Osteocyte (in vitro differentiated cells): ENCODE results near the gene ACTBL2. TPM values are rescaled to one million over a fixed set of nuclear protein-coding genes. Genes with fewer than 3 reads are reported as not detected.
A peak's percentile ranks its signal among the peaks of the same experiment; 100 is the strongest.

Experiments used
- DNase-seq: peaks from one replicate; pipeline ENCODE4 v3.0.0; 2021; ENCODE audit warnings: mixed read lengths; ENCODE audit not compliant: unreplicated experiment; ENCODE audit errors: extremely low spot score
- H3K27ac Mint-ChIP-seq: one replicate; pipeline ENCODE4 v1.8.0; 2021; ENCODE audit warnings: mild to moderate bottlenecking, mixed read lengths; ENCODE audit not compliant: unreplicated experiment
- H3K27me3 Mint-ChIP-seq: one replicate; pipeline ENCODE4 v1.8.0; 2021; ENCODE audit warnings: mixed read lengths; ENCODE audit not compliant: unreplicated experiment
- H3K36me3 Mint-ChIP-seq: one replicate; pipeline ENCODE4 v1.8.0; 2021; ENCODE audit warnings: mixed read lengths; ENCODE audit not compliant: unreplicated experiment
- H3K4me1 Mint-ChIP-seq: one replicate; pipeline ENCODE4 v1.8.0; 2021; ENCODE audit warnings: mixed read lengths; ENCODE audit not compliant: unreplicated experiment
- H3K4me3 Mint-ChIP-seq: one replicate; pipeline ENCODE4 v1.8.0; 2021; ENCODE audit warnings: mild to moderate bottlenecking, moderate library complexity, mixed read lengths; ENCODE audit not compliant: unreplicated experiment
- H3K9me3 Mint-ChIP-seq: one replicate; pipeline ENCODE4 v1.8.0; 2021; ENCODE audit warnings: mixed read lengths; ENCODE audit not compliant: unreplicated experiment
- CTCF ChIP-seq: fragments of 200-600 bp; sonication (generic); IDR thresholded peaks from 2 replicates; pipeline ENCODE4 v1.5.0; 2021; ENCODE audit warnings: antibody characterized with exemption, mild to moderate bottlenecking, moderate library complexity
- total RNA-seq: library from RNA; stranded (reverse); gene quantifications from 2 replicates; pipeline ENCODE4 v1.2.1, GENCODE V29; 2021

The ACTBL2 gene
- total RNA-seq, 1 donor from 2014 or later: not detected

- DNase-seq: no peak
- Mint-ChIP-seq H3K27me3 (no peaks in the 10 kb centered on the region), H3K27ac (no peak overlapping the region), H3K9me3 (no peaks in the 10 kb centered on the region), H3K36me3 (no peaks in the 10 kb centered on the region), H3K4me1 (peaks cover 29% of the 10 kb centered on the region), H3K4me3 (no peak overlapping the region)
- no peak for TF ChIP-seq CTCF
Observed at GRCh38 chr5:57505272-57506200, 22.9 kb upstream of the ACTBL2 start.

- H3K9me3 Mint-ChIP-seq: no peaks in the 10 kb centered on the region
- TF ChIP-seq CTCF: no peak
Observed at GRCh38 chr5:57504357-57504756, 21.7 kb upstream of the ACTBL2 start.

DNA sequence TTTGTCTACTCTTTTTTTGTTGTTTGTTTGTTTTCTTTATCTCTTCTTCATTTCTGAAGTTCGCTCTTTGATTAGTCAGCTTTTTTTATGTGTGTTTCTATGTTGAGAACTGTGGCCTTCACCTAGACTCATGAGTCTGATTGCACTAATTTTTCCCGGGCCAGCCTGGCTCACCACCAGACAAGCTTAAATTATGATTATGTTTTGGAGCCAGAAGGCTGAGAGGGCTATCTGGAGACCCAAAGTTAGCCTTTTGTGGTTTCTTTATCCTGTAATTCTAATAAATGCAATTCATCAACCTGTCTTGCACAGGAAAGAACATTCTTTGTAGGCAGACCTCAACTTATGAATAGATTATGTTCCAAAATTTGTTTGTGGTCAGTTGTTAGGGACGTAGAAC lies 20.8 kb upstream of the ACTBL2 start:
- no peaks in the 10 kb centered on the region for H3K36me3 Mint-ChIP-seq
- no peak overlapping the region for H3K4me3 Mint-ChIP-seq
- no peak overlapping the region for H3K27ac Mint-ChIP-seq
- H3K4me1 Mint-ChIP-seq: peaks cover 28% of the 10 kb centered on the region
- no peak for TF ChIP-seq CTCF
- no peak for DNase-seq
- H3K27me3 Mint-ChIP-seq: no peaks in the 10 kb centered on the region
- H3K9me3 Mint-ChIP-seq: no peaks in the 10 kb centered on the region

More at GRCh38 chr5:57504357-57504756, 21.7 kb upstream of the ACTBL2 start:
- Mint-ChIP-seq H3K27me3 (no peaks in the 10 kb centered on the region), H3K36me3 (no peaks in the 10 kb centered on the region), H3K4me3 (no peak overlapping the region), H3K4me1 (peaks cover 26% of the 10 kb centered on the region), H3K27ac (no peak overlapping the region)
- DNase-seq: no peak

DNA sequence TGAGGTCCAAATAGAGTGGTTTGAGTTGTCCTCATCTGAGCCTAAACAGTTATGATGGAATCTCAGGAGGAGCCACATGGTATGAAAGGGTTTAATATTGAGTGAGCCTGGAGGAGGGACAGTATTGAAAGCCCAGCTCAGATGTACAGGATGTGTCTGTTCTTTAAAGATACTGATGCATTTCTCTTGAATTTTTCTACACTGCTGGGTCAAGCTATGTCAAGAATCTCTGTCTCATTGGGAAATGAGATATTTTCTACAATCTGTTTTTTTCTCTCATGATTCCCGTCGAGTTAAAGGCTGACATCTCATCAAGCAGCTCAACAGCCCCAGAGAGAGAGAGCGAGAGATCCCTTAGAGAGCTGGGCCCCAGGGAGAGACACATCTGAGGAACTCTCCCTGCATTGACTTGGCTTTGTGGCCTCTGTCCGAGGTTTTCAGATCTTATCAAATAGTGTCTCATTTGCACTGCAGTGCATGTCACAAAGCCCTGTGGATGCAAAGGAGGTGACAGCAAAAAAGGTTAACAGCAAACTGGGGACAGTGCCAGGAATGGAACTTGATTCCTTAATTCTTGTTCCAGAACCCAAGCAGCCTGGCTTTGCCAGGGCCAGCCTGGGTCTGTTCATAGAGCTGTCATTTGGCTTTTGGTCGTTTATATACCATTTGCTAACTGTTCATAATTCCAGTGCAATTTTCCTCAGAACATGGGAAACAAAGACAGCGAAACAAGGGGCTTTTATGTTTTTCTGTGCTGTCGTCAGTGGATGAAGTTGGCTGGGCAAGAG lies 19.0 kb upstream of the ACTBL2 start:
- no peaks in the 10 kb centered on the region for H3K9me3 Mint-ChIP-seq
- no peak for DNase-seq
- no peak overlapping the region for H3K4me3 Mint-ChIP-seq
- no peaks in the 10 kb centered on the region for H3K36me3 Mint-ChIP-seq
- H3K4me1 Mint-ChIP-seq: peaks cover 28% of the 10 kb centered on the region
- peak overlapping the region; percentile 27 for H3K27ac Mint-ChIP-seq
- no peak for TF ChIP-seq CTCF
- no peaks in the 10 kb centered on the region for H3K27me3 Mint-ChIP-seq
